B cell (primary cell): Measurements from ENCODE around the gene CRYM. TPM values are rescaled to one million over a fixed set of nuclear protein-coding genes. Genes with fewer than 3 reads are reported as not detected.

Source experiments
- ATAC-seq: fragments of 200-7000 bp; cut with Tn5 transposase; one replicate; pipeline ENCODE4 v1.10.0; 2021; ENCODE audit warnings: low read depth, mild to moderate bottlenecking, moderate number of reproducible peaks, moderate library complexity
- CTCF ChIA-PET: fragments of 350-600 bp; sonication (Branson Sonifier 250); formaldehyde crosslinking; loops from one replicate; lab custom pipeline; 2021; ENCODE audit warnings: antibody characterized with exemption, inconsistent platforms; lab: Charles Lee
- POLR2A ChIA-PET: fragments of 350-600 bp; sonication (Branson Sonifier 250); formaldehyde crosslinking; loops from one replicate; lab custom pipeline; 2021; ENCODE audit warnings: antibody characterized with exemption; lab: Charles Lee
- DNase-seq: peaks from one replicate; pipeline ENCODE4 v3.0.0; 2013
- H2AFZ ChIP-seq: 2 replicates; pipeline ENCODE4 v1.6.1; 2012; ENCODE audit warnings: mild to moderate bottlenecking, low read depth, low read length; ENCODE audit not compliant: insufficient read depth, poor library complexity, severe bottlenecking
- H3K27ac ChIP-seq, 2 donors: 1 replicate in 1 of 2; 2 replicates in 1 of 2; pipeline ENCODE4 v1.5.1; 2012 to 2013; ENCODE audit warnings: low read length in 2 of 2, mild to moderate bottlenecking in 2 of 2, moderate library complexity in 1 of 2
- H3K27me3 ChIP-seq, 4 experiments: fragments of 200-600 bp in 1 of 4; sonication (generic) in 1 of 4; replicated peaks in 1 of 4; 1 replicate in 2 of 4; 2 replicates in 2 of 4; pipeline versions ENCODE4 v1.6.1 to v1.7.0; 2013 to 2016; ENCODE audit warnings: low read length in 3 of 4, mild to moderate bottlenecking in 2 of 4, mixed read lengths in 1 of 4, moderate library complexity in 1 of 4; ENCODE audit not compliant: insufficient read depth in 4 of 4, control insufficient read depth in 3 of 4; ENCODE audit errors: control extremely low read depth in 1 of 4
- H3K36me3 ChIP-seq, 2 experiments: replicated peaks in 1 of 2; 1 replicate in 1 of 2; 2 replicates in 1 of 2; pipeline versions ENCODE4 v1.6.1 to v1.7.1; 2013; ENCODE audit warnings: low read length in 1 of 2; ENCODE audit not compliant: insufficient read depth in 2 of 2, control insufficient read depth in 1 of 2; ENCODE audit errors: control extremely low read depth in 1 of 2, extremely low read depth in 1 of 2
- H3K4me1 ChIP-seq, 2 donors: fragments of 200-600 bp in 1 of 2; sonication (generic) in 1 of 2; 1 replicate in 1 of 2; 2 replicates in 1 of 2; pipeline versions ENCODE4 v1.5.1 to v1.6.1; 2013 to 2017; ENCODE audit warnings: low read length in 2 of 2; ENCODE audit not compliant: control insufficient read depth in 2 of 2, insufficient read depth in 2 of 2
- H3K4me2 ChIP-seq: replicated peaks from 2 replicates; pipeline ENCODE3; 2012; ENCODE audit warnings: mild to moderate bottlenecking, low read depth, low read length; ENCODE audit not compliant: poor library complexity, severe bottlenecking
- H3K4me3 ChIP-seq, 5 experiments: fragments of 200-600 bp in 1 of 5; sonication (generic) in 1 of 5; 1 replicate in 3 of 5; 2 replicates in 2 of 5; pipeline versions ENCODE4 v1.5.1 to v1.7.0; 2011 to 2016; ENCODE audit warnings: low read length in 4 of 5, mild to moderate bottlenecking in 4 of 5, low read depth in 2 of 5, control low read depth in 1 of 5, moderate library complexity in 1 of 5; ENCODE audit not compliant: insufficient read depth in 1 of 5; ENCODE audit errors: control extremely low read depth in 1 of 5, extremely low read depth in 1 of 5
- H3K79me2 ChIP-seq: fragments of 200-600 bp; sonication (generic); one replicate; pipeline ENCODE4 v1.6.0; 2016; ENCODE audit warnings: low read length; ENCODE audit not compliant: control insufficient read depth, insufficient read depth
- H3K9ac ChIP-seq: fragments of 200-600 bp; sonication (generic); 2 replicates; pipeline ENCODE4 v1.6.1; 2017; ENCODE audit warnings: mild to moderate bottlenecking, low read length, moderate library complexity
- H3K9me3 ChIP-seq, 3 donors: one replicate each; pipeline versions ENCODE4 v1.6.1 to v1.7.1; 2013; ENCODE audit warnings: low read length in 2 of 3; ENCODE audit not compliant: control insufficient read depth in 2 of 3, insufficient read depth in 1 of 3; ENCODE audit errors: control extremely low read depth in 1 of 3
- H4K20me1 ChIP-seq: 2 replicates; pipeline ENCODE4 v1.6.0; 2012; ENCODE audit warnings: mild to moderate bottlenecking, low read length; ENCODE audit not compliant: insufficient read depth, control insufficient read depth, poor library complexity, severe bottlenecking
- H3K27ac Mint-ChIP-seq: one replicate; pipeline ENCODE4 v1.8.0; 2021; ENCODE audit warnings: mixed read lengths
- H3K27me3 Mint-ChIP-seq: one replicate; pipeline ENCODE4 v1.8.0; 2021; ENCODE audit warnings: mixed read lengths
- H3K4me1 Mint-ChIP-seq: one replicate; pipeline ENCODE4 v1.8.0; 2021; ENCODE audit warnings: mixed read lengths
- H3K4me3 Mint-ChIP-seq: one replicate; pipeline ENCODE4 v1.8.0; 2021; ENCODE audit warnings: mixed read lengths
- H3K9me3 Mint-ChIP-seq: one replicate; pipeline ENCODE4 v1.8.0; 2022; ENCODE audit warnings: mixed read lengths; ENCODE audit not compliant: insufficient read depth
- CTCF ChIP-seq: fragments of 200-600 bp; IDR thresholded peaks from one replicate; pipeline ENCODE4 v1.8.0; 2022; ENCODE audit warnings: antibody characterized with exemption, mild to moderate bottlenecking
- EZH2 ChIP-seq: IDR thresholded peaks from 2 replicates; pipeline ENCODE4 v1.6.1; 2012; ENCODE audit warnings: borderline replicate concordance, low read depth, mild to moderate bottlenecking, moderate library complexity, low read length; ENCODE audit not compliant: insufficient read depth, poor library complexity, severe bottlenecking
- WGBS: methylation state at CpG from one replicate; pipeline ENCODE4 v1.1.5; 2013; ENCODE audit warnings: missing lambda C conversion rate; ENCODE audit not compliant: insufficient coverage; 5-methylcytosine and 5-hydroxymethylcytosine counted together
- intact Hi-C: fragments of 100-400 bp; cut with micrococcal nuclease; formaldehyde crosslinking; loops from one replicate; pipeline ENCODE4 v1.10.0; 2022
- polyA plus RNA-seq: library from polyadenylated mRNA; depleted of rRNA; stranded (reverse); fragments of >200 nt; gene quantifications from 2 replicates; pipeline ENCODE4 v1.2.3, GENCODE V29; 2012
- total RNA-seq, 2 donors: library from RNA; stranded (reverse); fragments of 120-200 nt in 1 of 2; gene quantifications; 1 replicate in 1 of 2; 2 replicates in 1 of 2; pipeline versions ENCODE4 v1.2.3 to v1.2.4, GENCODE V29; 2013 to 2022

The CRYM gene
- total and polyA plus RNA-seq, 2 donors (not counting 1 experiment from before 2014, with no cell fraction given): 3.3 to 8.2 TPM

- Mint-ChIP-seq H3K4me3 (no peak overlapping the region), H3K27me3 (peaks cover 5% of the 10 kb centered on the region), H3K27ac (no peak overlapping the region), H3K9me3 (peaks cover 5% of the 10 kb centered on the region), H3K4me1 (no peaks in the 10 kb centered on the region)
- intact Hi-C loops: no loop called here
- Histone ChIP-seq H3K9me3 (no peaks in the 10 kb centered on the region), H3K79me2 (no peaks in the 10 kb centered on the region), H2AFZ (no peak overlapping the region), H4K20me1 (no peaks in the 10 kb centered on the region), H3K27ac (no peak overlapping the region), H3K4me3 (no peak overlapping the region), H3K36me3 (no peaks in the 10 kb centered on the region), H3K9ac (no peak overlapping the region), H3K27me3 (no peaks in the 10 kb centered on the region), H3K4me1 (no peaks in the 10 kb centered on the region), H3K4me2 (no peak overlapping the region)
- no peak for TF ChIP-seq CTCF
- no peak for TF ChIP-seq EZH2
- no peak for DNase-seq
- POLR2A ChIA-PET: no interaction called here
- CTCF ChIA-PET: no interaction called here
- ATAC-seq: no peak
- WGBS: no CpG with 5 or more reads among the region's 4 CpGs
Observed at GRCh38 chr16:21239646-21240045, 38.4 kb downstream of the CRYM start.

- Mint-ChIP-seq H3K4me3 (no peak overlapping the region), H3K4me1 (no peaks in the 10 kb centered on the region), H3K27me3 (peaks cover 22% of the 10 kb centered on the region), H3K27ac (no peak overlapping the region), H3K9me3 (peaks cover 5% of the 10 kb centered on the region)
- DNase-seq (no peak), ATAC-seq (no peak)
- Histone ChIP-seq H3K79me2 (no peaks in the 10 kb centered on the region), H3K36me3 (no peaks in the 10 kb centered on the region), H3K27ac (no peak overlapping the region), H2AFZ (no peak overlapping the region), H3K4me2 (no peak overlapping the region), H3K4me3 (no peak overlapping the region), H3K4me1 (no peaks in the 10 kb centered on the region), H3K9me3 (peaks cover 0 to 2% (median 0%) of the 10 kb centered on the region in 3 donors), H4K20me1 (no peaks in the 10 kb centered on the region), H3K9ac (no peak overlapping the region), H3K27me3 (peaks cover 0 to 10% (median 0%) of the 10 kb centered on the region in 4 experiments)
- intact Hi-C loops: no loop called here
- ChIA-PET POLR2A (no interaction called here), CTCF (no interaction called here)
- TF ChIP-seq CTCF (no peak), EZH2 (no peak)
- WGBS: 90% methylated on average over 5 of the region's 5 CpGs
Observed at GRCh38 chr16:21236831-21237230, 41.3 kb downstream of the CRYM start.
